GM12878 (cell line): ENCODE measurements around the gene NEK8. TPM values are rescaled to one million over a fixed set of nuclear protein-coding genes. Genes with fewer than 3 reads are reported as not detected.

ENCODE experiments used
- ATAC-seq: fragments of 200-7000 bp; cut with Tn5 transposase; 3 replicates; pipeline ENCODE4 v1.9.1; 2020; ENCODE audit warnings: mild to moderate bottlenecking, moderate library complexity
- BruUV-seq: library from RNA; stranded (reverse); fragments of 400-500 nt; replicated peaks from 2 replicates; lab custom pipeline; 2021; lab: Mats Ljungman, UMichigan
- CTCF ChIA-PET: fragments of 300-600 bp; sonication (Branson Sonifier 250); formaldehyde crosslinking; extraction: SDS; loops from one replicate; lab custom pipeline; 2021; ENCODE audit warnings: inconsistent platforms; lab: Yijun Ruan, JAX
- POLR2A ChIA-PET: fragments of 350-600 bp; formaldehyde crosslinking; extraction: SDS; loops from one replicate; lab custom pipeline; 2021; ENCODE audit warnings: inconsistent platforms; lab: Charles Lee
- RAD21 ChIA-PET: fragments of 300-600 bp; sonication (Branson Sonifier 250); formaldehyde crosslinking; loops from one replicate; lab custom pipeline; 2023; ENCODE audit warnings: antibody characterized with exemption; ENCODE audit not compliant: unreplicated experiment; lab: Charles Lee
- SMC1A ChIA-PET: fragments of 300-600 bp; sonication (Branson Sonifier 250); formaldehyde crosslinking; loops from one replicate; lab custom pipeline; 2023; ENCODE audit not compliant: unreplicated experiment, uncharacterized antibody; lab: Charles Lee
- DNase-seq: peaks from one replicate; pipeline ENCODE4 v3.0.0-alpha.2; 2011; ENCODE audit warnings: low read depth, low spot score
- FAIRE-seq: peaks from 3 replicates; lab custom pipeline; 2011; peaks lifted over from hg19 to GRCh38; lab: Jason Lieb, UNC
- H2AFZ ChIP-seq: 2 replicates; pipeline ENCODE4 v1.6.0; 2011; ENCODE audit warnings: low read depth, low read length, control low read depth; ENCODE audit not compliant: control insufficient read depth
- H3K27ac ChIP-seq: 2 replicates; pipeline ENCODE4 v1.5.1; 2011; ENCODE audit warnings: control low read depth; ENCODE audit not compliant: control insufficient read depth, insufficient read depth
- H3K27me3 ChIP-seq, 2 experiments: replicated peaks in 1 of 2; 2 replicates each; pipeline versions ENCODE4 v1.6.0 to v1.6.1; 2011; ENCODE audit warnings: low read length in 1 of 2; ENCODE audit not compliant: control insufficient read depth in 2 of 2, insufficient read depth in 2 of 2
- H3K36me3 ChIP-seq, 2 experiments: 2 replicates each; pipeline ENCODE4 v1.5.1; 2011; ENCODE audit warnings: low read length in 1 of 2; ENCODE audit not compliant: control insufficient read depth in 2 of 2, insufficient read depth in 2 of 2
- H3K4me1 ChIP-seq: 2 replicates; pipeline ENCODE4 v1.6.1; 2011; ENCODE audit warnings: mild to moderate bottlenecking, low read length, moderate library complexity, mixed read lengths; ENCODE audit not compliant: control insufficient read depth, insufficient read depth
- H3K4me2 ChIP-seq: 2 replicates; pipeline ENCODE4 v1.6.0; 2011; ENCODE audit warnings: control low read depth; ENCODE audit not compliant: control insufficient read depth, insufficient read depth
- H3K4me3 ChIP-seq: fragments of 200-600 bp; sonication (generic); 2 replicates; pipeline ENCODE4 v1.5.1; 2016
- H3K79me2 ChIP-seq: 2 replicates; pipeline ENCODE4 v1.6.0; 2011; ENCODE audit warnings: low read length; ENCODE audit not compliant: control insufficient read depth, insufficient read depth
- H3K9ac ChIP-seq: 2 replicates; pipeline ENCODE4 v1.8.0; 2011; ENCODE audit warnings: low read length, control low read depth, mixed read lengths; ENCODE audit not compliant: control insufficient read depth, insufficient read depth
- H3K9me3 ChIP-seq: replicated peaks from 3 replicates; pipeline ENCODE4 v1.5.1; 2011; ENCODE audit warnings: mild to moderate bottlenecking, low read length; ENCODE audit not compliant: control insufficient read depth, insufficient read depth
- H4K20me1 ChIP-seq: 2 replicates; pipeline ENCODE4 v1.6.0; 2011; ENCODE audit not compliant: control insufficient read depth, insufficient read depth
- BHLHE40 ChIP-seq, 2 experiments: fragments of 450-650 bp in 1 of 2; IDR thresholded peaks; 2 replicates each; pipeline ENCODE4 v1.6.1; 2011 to 2017; ENCODE audit warnings: low read depth in 2 of 2, borderline replicate concordance in 1 of 2, improper control_type of control experiment in 1 of 2, low read length in 1 of 2, mild to moderate bottlenecking in 1 of 2
- CBFB ChIP-seq: IDR thresholded peaks from 2 replicates; pipeline ENCODE4 v1.6.1; 2016; ENCODE audit warnings: antibody characterized with exemption, low read depth
- CREM ChIP-seq: IDR thresholded peaks from 2 replicates; pipeline ENCODE4 v1.6.1; 2014; ENCODE audit warnings: antibody characterized with exemption, low read depth
- EZH2 ChIP-seq: IDR thresholded peaks from 2 replicates; pipeline ENCODE4 v1.6.1; 2012; ENCODE audit warnings: low read depth, mild to moderate bottlenecking, control low read depth, inconsistent platforms, low read length, borderline replicate concordance; ENCODE audit not compliant: control insufficient read depth
- FOXM1 ChIP-seq: IDR thresholded peaks from 2 replicates; pipeline ENCODE4 v1.6.1; 2012; ENCODE audit warnings: low read depth, mild to moderate bottlenecking, inconsistent platforms, low read length, moderate library complexity
- HDAC6 ChIP-seq: fragments of 200-600 bp; sonication (generic); IDR thresholded peaks from one replicate; pipeline ENCODE4 v1.8.0; 2017; ENCODE audit warnings: antibody characterized with exemption; ENCODE audit not compliant: unreplicated experiment
- IKZF2 ChIP-seq, 2 experiments: fragments of 450-650 bp; IDR thresholded peaks; 2 replicates each; pipeline ENCODE4 v1.6.1; 2017; ENCODE audit warnings: mild to moderate bottlenecking in 2 of 2, moderate library complexity in 2 of 2
- IRF4 ChIP-seq: IDR thresholded peaks from 2 replicates; pipeline ENCODE4 v1.6.1; 2011; ENCODE audit warnings: low read depth, low read length
- KLF5 ChIP-seq: fragments of 450-650 bp; IDR thresholded peaks from 2 replicates; pipeline ENCODE4 v1.6.1; 2014; ENCODE audit warnings: mild to moderate bottlenecking; ENCODE audit not compliant: partially characterized antibody
- NBN ChIP-seq: fragments of 450-650 bp; IDR thresholded peaks from 2 replicates; pipeline ENCODE4 v1.6.1; 2016
- RELA ChIP-seq: fragments of 450-650 bp; IDR thresholded peaks from 2 replicates; pipeline ENCODE4 v1.8.0; 2014; ENCODE audit warnings: borderline replicate concordance; ENCODE audit not compliant: partially characterized antibody
- RUNX3 ChIP-seq: IDR thresholded peaks from 2 replicates; pipeline ENCODE4 v1.6.1; 2012; ENCODE audit warnings: low read length, inconsistent platforms
- SIN3A ChIP-seq: IDR thresholded peaks from 2 replicates; pipeline ENCODE4 v1.6.1; 2012; ENCODE audit warnings: low read depth, low read length, improper control_type of control experiment
- SMAD5 ChIP-seq: IDR thresholded peaks from 2 replicates; pipeline ENCODE4 v1.6.1; 2016; ENCODE audit warnings: antibody characterized with exemption, low read depth
- SUPT20H ChIP-seq: IDR thresholded peaks from 2 replicates; pipeline ENCODE4 v1.6.1; 2011; ENCODE audit warnings: low read depth, mild to moderate bottlenecking, low read length, moderate library complexity, borderline replicate concordance; ENCODE audit not compliant: control insufficient read depth
- TCF12 ChIP-seq: IDR thresholded peaks from 2 replicates; pipeline ENCODE4 v1.6.1; 2011; ENCODE audit warnings: low read depth, mild to moderate bottlenecking, low read length
- ZBED1 ChIP-seq: IDR thresholded peaks from 2 replicates; pipeline ENCODE4 v1.6.1; 2016; ENCODE audit warnings: borderline replicate concordance
- ZNF217 ChIP-seq: fragments of 450-650 bp; IDR thresholded peaks from 2 replicates; pipeline ENCODE4 v1.6.1; 2017; ENCODE audit warnings: antibody characterized with exemption, mild to moderate bottlenecking
- WGBS: methylation state at CpG from one replicate; pipeline ENCODE4 v1.1.6; 2016; ENCODE audit warnings: low lambda C conversion rate; ENCODE audit not compliant: insufficient replicate concordance, insufficient coverage; ENCODE audit errors: missing lambda C conversion rate; 5-methylcytosine and 5-hydroxymethylcytosine counted together
- in situ Hi-C: fragments of 300-500 bp; cut with MboI; formaldehyde crosslinking; loops from 9 replicates; pipeline ENCODE4 v1.14.3; 2018; ENCODE audit warnings: mixed read lengths
- intact Hi-C: fragments of 100-400 bp; cut with micrococcal nuclease; formaldehyde crosslinking; loops from one replicate; pipeline ENCODE4 v1.14.2; 2022; ENCODE audit not compliant: unreplicated experiment
- polyA plus RNA-seq, 11 experiments: library from polyadenylated mRNA; depleted of rRNA in 4 of 11; unstranded in 6 of 11; stranded (reverse) in 5 of 11; fragments of >200 nt; fragmentation: Nextera tagmentation in 4 of 11; fragmentation: Illumina TruSeq in 1 of 11; extraction: Ambion mirVana in 4 of 11; extraction: Trizol in 1 of 11; gene quantifications; 1 replicate in 1 of 11; 2 replicates in 10 of 11; pipeline versions ENCODE4 v1.2.1 to v1.2.3, GENCODE V29; 2011 to 2016; ENCODE audit warnings: inconsistent platforms in 2 of 11, missing spikeins in 2 of 11, low read depth in 1 of 11
- total RNA-seq, 4 experiments: library from RNA; depleted of rRNA in 3 of 4; stranded (reverse); fragments of >200 nt in 3 of 4; fragmentation: Illumina TruSeq in 1 of 4; extraction: Trizol in 1 of 4; gene quantifications; 2 replicates each; pipeline versions ENCODE4 v1.2.1 to v1.2.3, GENCODE V29; 2013 to 2021
- TF ChIP-seq, protein P1 (sequence below): IDR thresholded peaks from 2 replicates; pipeline ENCODE4 v1.6.1; 2012; ENCODE audit warnings: low read depth, low read length, improper control_type of control experiment
- TF ChIP-seq, protein P2 (sequence below): fragments of 450-650 bp; IDR thresholded peaks from 2 replicates; pipeline ENCODE4 v1.6.1; 2017; ENCODE audit warnings: low read depth, mild to moderate bottlenecking, moderate library complexity

The NEK8 gene
- total and polyA plus RNA-seq, 10 of the 15 experiments (the other 5 are each of a cell fraction or from before 2014, with no cell fraction given) = 2.3 to 14.3 (median 9.4) TPM

DNA sequence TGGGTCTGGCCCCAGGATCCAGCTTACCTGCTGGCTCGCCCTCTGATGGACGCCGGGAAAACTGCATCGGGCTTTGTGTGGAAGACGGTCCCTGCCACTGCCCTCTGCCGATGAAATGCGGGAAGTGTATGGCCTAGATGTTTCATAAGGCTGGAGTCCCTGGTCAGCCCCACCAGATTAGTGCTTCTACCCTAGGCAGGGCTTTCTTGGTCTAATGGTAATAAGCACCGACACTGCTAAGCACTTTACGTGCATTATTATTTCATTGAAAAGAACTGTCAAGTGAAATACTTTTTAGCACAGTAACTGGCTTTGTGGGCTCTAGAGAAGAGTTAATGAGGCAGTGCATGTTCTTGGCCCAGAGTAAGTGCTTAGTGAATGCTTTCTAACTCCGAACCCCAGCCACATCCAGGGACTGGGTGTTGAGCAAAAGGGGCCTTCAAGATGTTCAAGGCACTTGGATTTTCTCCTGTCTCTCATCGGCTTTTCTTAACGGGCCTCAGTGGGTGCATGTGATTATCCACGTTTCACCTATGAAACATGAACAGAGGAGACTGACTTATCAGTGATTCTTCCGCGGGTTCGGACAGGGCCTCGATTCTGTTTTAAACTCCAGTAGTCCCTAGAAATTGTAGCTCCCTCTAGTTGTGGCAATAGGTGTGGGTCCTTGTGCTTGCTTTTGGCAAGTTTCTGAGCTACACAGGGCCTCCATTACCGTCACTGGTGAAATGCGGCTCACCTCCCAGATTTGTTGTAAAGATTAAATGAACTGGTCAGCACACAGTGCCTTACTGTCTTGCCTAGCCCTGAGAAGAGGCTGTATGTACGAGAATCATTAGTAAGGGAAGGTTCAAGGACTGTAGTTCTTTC lies 21.8 kb downstream of the NEK8 start:
- SMC1A ChIA-PET = interaction anchor here (0.8 to 17.8 kb wide), 9 partner anchors 9 to 195 kb away, joined by 3 to 326 read pairs (median 4); partner anchors contain the start of genes NEK8 and TLCD1
- in situ Hi-C loops = no loop called here
- TF ChIP-seq SIN3A (0 out of 2 replicates have a peak, but pooled peaks have one; percentile 54), RUNX3 (peak; percentile 61), ZBED1 (0 out of 2 replicates have a peak, but pooled peaks have one; percentile 25), RELA (peak; percentile 43), FOXM1 (peak; percentile 53; the same call in 1 of the 2 replicates), CREM (no peak), HDAC6 (no peak), IRF4 (peak; percentile 72; the same call in 1 of the 2 replicates), NBN (peak; percentile 73; the same call in 1 of the 2 replicates), IKZF2 (IDR thresholded peaks at IDR 0.05) (no peak), ZNF217 (no peak), SMAD5 (0 out of 2 replicates have a peak, but pooled peaks have one; percentile 42), EZH2 (no peak), SUPT20H (no peak), CBFB (0 out of 2 replicates have a peak, but pooled peaks have one; percentile 15), KLF5 (peak; percentile 18), BHLHE40 (IDR thresholded peaks at IDR 0.05; ENCODE audit: borderline replicate concordance in 1 of 2, low read depth in 2 of 2, low read length in 1 of 2) (peak; percentile 39 to 49; a peak in 2 of 4 replicates), TCF12 (peak; percentile 46; the same call in 1 of the 2 replicates)
- TF ChIP-seq, protein P1, sequence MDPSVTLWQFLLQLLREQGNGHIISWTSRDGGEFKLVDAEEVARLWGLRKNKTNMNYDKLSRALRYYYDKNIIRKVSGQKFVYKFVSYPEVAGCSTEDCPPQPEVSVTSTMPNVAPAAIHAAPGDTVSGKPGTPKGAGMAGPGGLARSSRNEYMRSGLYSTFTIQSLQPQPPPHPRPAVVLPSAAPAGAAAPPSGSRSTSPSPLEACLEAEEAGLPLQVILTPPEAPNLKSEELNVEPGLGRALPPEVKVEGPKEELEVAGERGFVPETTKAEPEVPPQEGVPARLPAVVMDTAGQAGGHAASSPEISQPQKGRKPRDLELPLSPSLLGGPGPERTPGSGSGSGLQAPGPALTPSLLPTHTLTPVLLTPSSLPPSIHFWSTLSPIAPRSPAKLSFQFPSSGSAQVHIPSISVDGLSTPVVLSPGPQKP = no peak
- TF ChIP-seq, protein P2, sequence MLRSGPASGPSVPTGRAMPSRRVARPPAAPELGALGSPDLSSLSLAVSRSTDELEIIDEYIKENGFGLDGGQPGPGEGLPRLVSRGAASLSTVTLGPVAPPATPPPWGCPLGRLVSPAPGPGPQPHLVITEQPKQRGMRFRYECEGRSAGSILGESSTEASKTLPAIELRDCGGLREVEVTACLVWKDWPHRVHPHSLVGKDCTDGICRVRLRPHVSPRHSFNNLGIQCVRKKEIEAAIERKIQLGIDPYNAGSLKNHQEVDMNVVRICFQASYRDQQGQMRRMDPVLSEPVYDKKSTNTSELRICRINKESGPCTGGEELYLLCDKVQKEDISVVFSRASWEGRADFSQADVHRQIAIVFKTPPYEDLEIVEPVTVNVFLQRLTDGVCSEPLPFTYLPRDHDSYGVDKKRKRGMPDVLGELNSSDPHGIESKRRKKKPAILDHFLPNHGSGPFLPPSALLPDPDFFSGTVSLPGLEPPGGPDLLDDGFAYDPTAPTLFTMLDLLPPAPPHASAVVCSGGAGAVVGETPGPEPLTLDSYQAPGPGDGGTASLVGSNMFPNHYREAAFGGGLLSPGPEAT = 0 out of 2 replicates have a peak, but pooled peaks have one; percentile 17

More for the DNA sequence above, 21.8 kb downstream of the NEK8 start:
- FAIRE-seq (peak; percentile 87), DNase-seq (peak; percentile 69), ATAC-seq (peak; percentile 78)
- Histone ChIP-seq H3K27ac (no peak overlapping the region), H3K27me3 (no peaks in the 10 kb centered on the region), H4K20me1 (peaks cover 19% of the 10 kb centered on the region), H2AFZ (no peak overlapping the region), H3K4me1 (peaks cover 30% of the 10 kb centered on the region), H3K79me2 (peaks cover 53% of the 10 kb centered on the region), H3K9ac (no peak overlapping the region), H3K4me2 (no peak overlapping the region; the same call in 1 of the 2 replicates), H3K36me3 (peaks cover 30 to 32% of the 10 kb centered on the region in 2 experiments), H3K4me3 (0 out of 2 replicates have a peak overlapping the region, but pooled peaks have one; percentile 17), H3K9me3 (no peaks in the 10 kb centered on the region)
- WGBS = 36% methylated on average over 20 of the region's 20 CpGs
- intact Hi-C loops = loop anchor here (1.0 kb wide), 1 partner anchor 23 kb away; no protein-coding TSS in a partner anchor
- CTCF ChIA-PET = interaction anchor here (0.5 to 10.0 kb wide), 39 partner anchors 9 to 1354 kb away, joined by 3 to 394 read pairs (median 4); partner anchors contain the start of genes BLTP2, FAM222B, NEK8 and PROCA1
- TSS peak; percentile 60 for BruUV-seq
- RAD21 ChIA-PET = interaction anchor here (0.6 to 17.4 kb wide), 11 partner anchors 11 to 203 kb away, joined by 3 to 375 read pairs (median 6); partner anchors contain the start of genes FLOT2, NEK8, PROCA1 and RPL23A
- POLR2A ChIA-PET = interaction anchor here (0.6 to 15.2 kb wide), 8 partner anchors 9 to 199 kb away, joined by 3 to 485 read pairs (median 4); partner anchors contain the start of genes NEK8, RPL23A and TLCD1
